NCI-H446 (cell line): Measurements from ENCODE around the gene SNN.
A peak's percentile ranks its signal among the peaks of the same experiment; 100 is the strongest.

Experiments
- DNase-seq, 2 experiments: peaks; one replicate each; lab custom pipeline; 2025; lab: John Stamatoyannopoulos, UW

SNN gene

GRCh38 chr16:11677959-11678881 lies 10.0 kb downstream of the SNN start:
- DNase-seq, result no peak

- DNase-seq, result no peak
These were observed 11.0 kb downstream of the SNN start for GRCh38 chr16:11679250-11679649.

DNA sequence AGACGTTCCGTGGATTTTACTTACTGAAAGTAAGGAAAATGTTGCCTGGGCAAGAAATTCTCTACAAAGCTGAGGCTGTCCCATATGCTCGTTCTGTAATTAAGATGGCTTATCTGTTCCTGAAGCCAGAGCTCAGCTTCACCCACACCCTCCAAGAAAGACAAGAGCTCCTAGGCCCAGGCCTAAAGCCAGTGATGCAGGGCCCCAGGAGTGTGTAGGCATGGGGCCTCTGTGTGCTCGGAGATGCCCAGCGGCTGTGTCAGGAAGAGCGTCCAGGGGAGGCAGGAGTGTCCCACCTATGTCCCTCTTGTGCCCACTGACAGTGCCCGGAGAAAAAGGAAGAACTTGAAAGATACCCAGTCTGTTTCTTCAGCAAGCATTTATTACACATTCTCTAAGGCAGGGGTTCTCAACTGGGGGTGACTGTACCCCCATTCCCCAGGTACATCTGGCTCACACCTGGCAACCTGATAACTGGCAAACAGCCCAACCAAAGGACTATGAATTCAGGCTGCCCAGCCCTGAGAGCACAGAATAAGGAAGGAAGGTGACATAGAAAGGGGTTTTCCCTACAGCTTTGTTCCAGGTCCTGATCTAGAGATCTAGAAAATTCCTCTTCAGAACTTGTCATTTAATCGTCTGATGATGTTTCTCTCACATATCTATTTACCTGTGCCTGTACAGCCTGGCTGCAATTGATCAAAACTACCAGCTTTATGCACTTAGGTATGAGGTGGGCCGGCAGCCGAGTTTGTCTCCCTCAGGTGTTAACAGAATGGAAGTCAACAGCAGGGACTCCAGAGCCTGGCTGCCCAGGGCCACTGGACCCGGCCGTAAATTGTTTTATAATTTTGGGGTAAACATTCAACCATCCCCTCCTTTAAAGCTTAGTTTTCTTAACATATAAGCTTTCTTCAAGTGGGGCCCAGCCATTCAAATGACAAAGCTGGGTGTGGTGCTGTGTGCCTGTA lies 12.0 kb downstream of the SNN start:
- no peak for DNase-seq

- DNase-seq, result no peak
These were observed 13.3 kb downstream of the SNN start for GRCh38 chr16:11681556-11681955.

GRCh38 chr16:11681976-11682654 lies 13.9 kb downstream of the SNN start:
- no peak for DNase-seq

DNA sequence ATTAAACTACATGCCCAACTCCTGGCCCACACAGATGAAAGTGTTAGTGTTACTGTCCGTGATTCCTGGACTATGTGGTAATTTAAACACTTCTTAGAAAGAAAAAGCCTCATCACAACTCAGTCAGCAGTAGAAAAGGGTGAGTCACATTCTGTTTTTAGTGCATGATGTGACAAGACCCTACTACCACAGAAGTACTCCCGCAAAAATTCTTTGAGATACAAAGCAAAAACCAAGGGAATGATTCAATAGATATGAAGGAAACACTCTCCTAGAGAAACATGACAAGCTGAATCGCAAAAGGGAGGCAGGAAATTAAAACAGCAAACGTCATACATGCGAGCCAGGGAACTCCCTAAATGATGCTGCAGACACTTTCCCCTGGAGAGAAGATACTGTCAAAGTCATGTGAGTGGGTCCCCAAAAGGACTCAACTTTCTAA lies 14.4 kb downstream of the SNN start:
- DNase-seq, result no peak

GRCh38 chr16:11683145-11683544 lies 14.9 kb downstream of the SNN start:
- no peak for DNase-seq

- DNase-seq, result no peak
These were observed 16.2 kb downstream of the SNN start for GRCh38 chr16:11684231-11685025.

DNA sequence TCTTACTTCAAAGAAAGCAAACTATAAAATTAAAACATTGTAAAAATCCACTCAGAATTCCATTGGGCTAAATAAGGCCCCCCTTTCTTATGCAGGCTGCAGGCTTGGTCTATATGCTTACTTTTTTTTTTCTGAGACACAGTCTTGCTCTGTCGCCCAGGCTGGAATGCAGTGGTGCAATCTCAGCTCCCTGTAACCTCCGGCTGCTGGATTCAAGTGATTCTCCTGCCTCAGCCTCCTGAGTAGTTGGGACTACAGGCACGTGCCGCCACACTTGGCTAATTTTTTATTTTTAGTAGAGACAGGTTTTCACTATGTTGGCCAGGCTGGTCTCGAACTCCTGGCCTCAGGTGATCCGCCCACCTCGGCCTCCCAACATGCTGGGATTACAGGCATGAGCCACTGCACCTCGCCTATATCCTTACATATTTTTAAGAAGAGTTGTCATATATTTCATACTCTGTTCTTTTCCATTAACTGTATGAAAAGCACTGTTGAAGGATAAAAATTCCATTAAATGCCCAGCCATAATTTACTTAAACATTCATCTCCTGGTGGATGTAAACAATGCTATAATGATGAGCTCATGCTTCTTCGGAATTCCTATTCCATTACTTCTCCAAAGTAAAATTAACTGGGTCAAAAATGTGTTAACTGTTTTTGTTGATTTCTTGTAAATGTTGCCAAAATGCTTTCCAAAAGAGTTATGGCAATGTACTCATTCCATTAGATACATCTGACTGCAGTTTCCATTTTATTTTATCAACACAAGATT lies 17.8 kb downstream of the SNN start:
- no peak for DNase-seq

DNA sequence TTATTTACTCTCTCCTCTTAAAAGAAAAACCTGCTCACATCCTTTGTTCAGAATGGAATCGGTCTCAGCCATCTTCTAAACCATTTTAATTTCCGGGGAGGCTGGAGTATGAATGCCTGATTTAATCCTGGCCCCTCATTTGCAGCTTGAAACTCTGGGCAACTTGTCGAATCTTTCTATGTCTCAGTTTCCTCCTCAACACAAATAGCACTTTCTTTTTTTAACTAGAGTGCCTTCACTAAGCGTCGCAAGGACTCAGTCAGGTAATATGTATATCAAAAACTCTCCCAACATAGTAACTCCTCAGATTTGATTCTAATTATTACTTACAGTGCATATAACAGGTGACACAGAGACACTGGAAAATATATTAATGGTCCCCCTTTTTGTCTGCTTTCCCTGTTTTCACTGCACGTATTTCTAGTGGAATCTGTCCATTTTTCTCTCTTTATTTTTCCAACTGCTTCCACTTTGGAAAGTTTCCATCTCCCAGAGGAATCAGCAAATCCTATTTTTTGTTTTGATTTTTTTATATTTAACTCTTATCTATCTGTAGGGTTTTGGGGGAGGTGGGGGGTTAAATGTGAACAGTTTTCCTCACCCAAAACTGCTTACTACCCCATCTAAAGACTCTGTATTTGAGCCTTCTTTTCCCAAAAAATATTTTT lies 18.6 kb downstream of the SNN start:
- DNase-seq, result no peak

GRCh38 chr16:11687601-11688519 lies 19.6 kb downstream of the SNN start:
- DNase-seq, result peak; percentile 20 to 62

- DNase-seq, result no peak
These were observed 20.2 kb downstream of the SNN start for GRCh38 chr16:11688520-11688886.

DNA sequence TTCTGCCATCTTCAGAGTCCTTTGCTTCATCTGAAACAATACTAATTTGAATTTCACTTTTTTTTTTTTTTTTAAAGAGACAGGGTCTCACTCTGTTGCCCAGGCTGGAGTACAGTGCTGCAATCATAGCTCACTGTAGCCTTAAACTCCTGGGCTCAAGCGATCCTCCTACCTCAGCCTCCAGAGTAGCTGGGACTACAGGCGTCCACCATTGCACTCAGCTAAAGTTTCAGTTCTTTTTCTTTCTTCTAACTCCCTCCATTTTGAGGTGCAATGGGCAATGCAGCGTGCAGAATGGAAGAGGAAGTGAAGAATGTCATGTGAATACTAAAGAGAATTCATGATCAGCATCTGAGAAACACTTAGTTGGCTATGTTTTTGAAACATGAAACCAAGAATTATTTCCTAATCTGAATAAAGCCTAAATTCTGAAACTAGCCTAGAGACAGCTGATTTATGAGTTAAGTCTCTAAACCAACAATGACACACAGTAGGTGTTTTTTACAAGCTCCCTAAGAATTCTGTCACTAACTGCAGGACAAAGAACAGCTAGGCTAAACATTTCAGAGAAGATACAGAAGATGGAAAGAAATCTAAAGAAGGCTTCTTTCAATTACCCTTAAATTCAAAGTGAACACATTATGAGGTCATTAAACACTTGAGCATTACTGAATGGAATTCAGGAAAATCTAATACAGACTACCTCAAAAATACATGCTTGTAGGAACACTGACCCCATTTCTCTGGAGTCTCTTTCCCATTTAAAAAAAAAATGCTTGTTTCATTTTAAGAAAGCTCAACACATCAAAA lies 21.0 kb downstream of the SNN start:
- no peak for DNase-seq

DNA sequence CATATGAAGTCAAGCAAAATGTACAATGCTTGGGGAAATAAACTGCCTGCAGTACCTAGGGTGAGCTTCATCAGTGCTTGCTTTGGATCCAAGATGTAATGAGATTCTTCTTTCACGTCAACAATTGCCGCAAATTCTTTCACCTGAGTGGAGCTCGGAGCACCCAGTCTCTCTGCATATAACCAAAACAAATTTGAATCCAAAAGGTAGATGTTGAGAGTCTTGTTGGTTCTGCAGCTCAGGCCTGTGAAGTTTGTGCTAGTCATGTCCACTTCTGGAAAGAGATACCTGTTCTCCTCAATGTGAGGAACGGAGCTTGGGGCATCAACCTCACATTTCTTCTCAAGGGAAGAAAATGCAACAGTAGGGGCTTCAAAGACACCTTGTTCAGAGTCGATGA lies 23.0 kb downstream of the SNN start:
- no peak for DNase-seq

DNA sequence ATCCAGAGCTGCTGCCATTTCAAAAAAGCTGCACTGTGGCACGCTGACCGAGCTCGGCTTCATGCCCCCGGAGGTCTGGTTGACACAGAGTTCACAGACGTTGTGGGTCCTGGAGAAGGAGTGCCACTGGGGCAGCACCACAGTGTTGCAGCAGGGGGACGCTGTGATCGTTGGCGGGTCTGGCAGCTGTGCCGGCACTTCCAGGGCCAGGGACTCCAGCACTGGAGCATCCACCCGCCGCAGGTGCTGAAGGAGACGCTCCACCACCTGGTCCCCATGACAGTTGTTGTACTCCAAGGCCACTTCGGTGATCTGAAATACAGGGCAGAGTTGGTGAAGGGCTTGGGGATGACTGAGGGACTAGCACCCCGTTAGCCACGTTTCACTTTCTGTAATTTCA lies 23.5 kb downstream of the SNN start:
- DNase-seq, result no peak

GRCh38 chr16:11692171-11692570 lies 23.9 kb downstream of the SNN start:
- DNase-seq, result no peak

DNA sequence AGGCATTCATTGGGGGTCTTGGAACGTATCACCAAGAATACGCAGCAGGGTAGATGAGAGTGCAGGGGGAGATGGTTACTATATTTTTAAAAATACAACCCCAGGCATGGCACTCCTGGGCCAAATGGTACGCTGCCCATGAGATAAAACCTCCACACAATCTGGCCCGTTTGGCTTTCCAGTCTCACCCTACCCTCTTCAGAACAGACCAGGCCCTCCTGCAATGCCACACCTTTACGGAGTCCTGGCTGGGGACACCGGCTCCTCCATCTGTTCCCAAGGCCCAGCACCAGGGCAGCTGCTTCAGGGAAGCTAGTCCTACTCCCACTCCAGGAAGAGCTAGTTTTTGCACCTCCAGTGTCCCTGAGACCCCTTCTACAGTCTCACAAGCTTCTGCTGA lies 24.4 kb downstream of the SNN start:
- no peak for DNase-seq
